Breast epithelium (tissue), 3 donors: ENCODE measurements around the gene CXCL16.

Source experiments
- POLR2A ChIP-seq: fragments of 450-650 bp; IDR thresholded peaks from one replicate; pipeline ENCODE4 v1.6.1; 2016; ENCODE audit warnings: antibody characterized with exemption, mild to moderate bottlenecking, moderate library complexity
- POLR2AphosphoS5 ChIP-seq, 3 donors: sonication (generic); formaldehyde crosslinking; IDR thresholded peaks; one replicate each; pipeline ENCODE4 v1.6.1; 2017; ENCODE audit warnings: antibody characterized with exemption in 3 of 3
- TF ChIP-seq, protein P1 (sequence below), 3 donors: fragments of 450-650 bp; IDR thresholded peaks; one replicate each; pipeline ENCODE4 v1.5.1; 2016 to 2017; ENCODE audit warnings: antibody characterized with exemption in 3 of 3, mild to moderate bottlenecking in 3 of 3, moderate library complexity in 3 of 3

DNA sequence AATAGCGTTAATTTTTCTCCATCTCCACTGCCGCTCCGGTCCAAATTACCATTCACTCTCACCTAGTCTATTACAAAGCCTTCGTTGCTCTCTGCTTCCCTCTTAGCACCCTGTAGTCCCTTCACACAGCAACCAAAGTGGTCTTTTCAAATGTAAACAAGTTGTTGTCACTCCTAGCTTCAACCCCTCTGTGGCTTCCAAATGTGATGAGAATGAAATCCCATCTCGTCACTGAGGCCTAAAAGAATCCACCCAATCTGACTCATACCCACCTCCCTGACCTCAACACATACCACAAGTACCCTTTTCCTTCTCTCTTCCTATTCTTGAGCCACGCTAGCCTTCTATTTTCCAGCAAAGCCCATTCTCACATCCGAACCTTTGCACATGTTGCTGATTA lies 33.6 kb downstream of the CXCL16 start:
- TF ChIP-seq, protein P1, sequence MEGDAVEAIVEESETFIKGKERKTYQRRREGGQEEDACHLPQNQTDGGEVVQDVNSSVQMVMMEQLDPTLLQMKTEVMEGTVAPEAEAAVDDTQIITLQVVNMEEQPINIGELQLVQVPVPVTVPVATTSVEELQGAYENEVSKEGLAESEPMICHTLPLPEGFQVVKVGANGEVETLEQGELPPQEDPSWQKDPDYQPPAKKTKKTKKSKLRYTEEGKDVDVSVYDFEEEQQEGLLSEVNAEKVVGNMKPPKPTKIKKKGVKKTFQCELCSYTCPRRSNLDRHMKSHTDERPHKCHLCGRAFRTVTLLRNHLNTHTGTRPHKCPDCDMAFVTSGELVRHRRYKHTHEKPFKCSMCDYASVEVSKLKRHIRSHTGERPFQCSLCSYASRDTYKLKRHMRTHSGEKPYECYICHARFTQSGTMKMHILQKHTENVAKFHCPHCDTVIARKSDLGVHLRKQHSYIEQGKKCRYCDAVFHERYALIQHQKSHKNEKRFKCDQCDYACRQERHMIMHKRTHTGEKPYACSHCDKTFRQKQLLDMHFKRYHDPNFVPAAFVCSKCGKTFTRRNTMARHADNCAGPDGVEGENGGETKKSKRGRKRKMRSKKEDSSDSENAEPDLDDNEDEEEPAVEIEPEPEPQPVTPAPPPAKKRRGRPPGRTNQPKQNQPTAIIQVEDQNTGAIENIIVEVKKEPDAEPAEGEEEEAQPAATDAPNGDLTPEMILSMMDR (IDR thresholded peaks at IDR 0.05): no peak
- TF ChIP-seq POLR2AphosphoS5 (IDR thresholded peaks at IDR 0.05) (no peak), POLR2A (no peak)
